ENCODE measurements around the gene DENND4A.

The DENND4A gene

DNA sequence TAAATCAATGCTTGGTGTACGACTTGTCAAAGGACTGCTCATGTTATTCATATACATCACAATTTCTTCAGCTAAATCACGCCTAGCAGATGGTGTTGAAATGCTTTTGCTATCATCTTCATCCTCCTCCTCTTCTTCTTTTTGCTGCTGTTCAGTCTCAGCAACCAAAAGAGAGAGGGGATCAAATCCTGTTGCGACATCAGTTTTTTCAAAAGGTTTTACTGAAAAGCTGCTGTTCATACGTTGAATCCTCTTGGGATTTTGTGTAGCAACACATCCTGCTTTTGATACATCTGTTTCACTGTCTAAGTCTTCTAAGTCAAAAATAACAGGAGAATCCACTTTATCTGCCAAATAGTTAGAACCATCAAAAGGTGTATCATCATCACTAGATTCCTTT lies 101.3 kb downstream of the DENND4A start:
- no peak overlapping the region for H3K27ac ChIP-seq (ENCODE audit: low read depth, low read length)
- no peaks in the 10 kb centered on the region for H3F3A ChIP-seq (ENCODE audit: control insufficient read depth, insufficient read depth)
- no peaks in the 10 kb centered on the region for H3K79me2 ChIP-seq (ENCODE audit: control insufficient read depth, low read length)
- H3K27me3 ChIP-seq (ENCODE audit: control insufficient read depth, low read length): no peaks in the 10 kb centered on the region
- H3K9me3 ChIP-seq (ENCODE audit: control insufficient read depth, insufficient read depth, low read length): no peaks in the 10 kb centered on the region
- H3K36me3 ChIP-seq (ENCODE audit: control insufficient read depth, low read length): peaks cover 93% of the 10 kb centered on the region
- no peaks in the 10 kb centered on the region for H4K20me1 ChIP-seq (ENCODE audit: control insufficient read depth, insufficient read depth, low read depth, low read length)
- H3K9me2 ChIP-seq (replicated peaks; ENCODE audit: control insufficient read depth, low read length): no peaks in the 10 kb centered on the region
- H3K4me1 ChIP-seq (ENCODE audit: control insufficient read depth, low read length): peaks cover 51% of the 10 kb centered on the region
- no peak overlapping the region for H3K4me3 ChIP-seq (ENCODE audit: low read length)
- H3K4me2 ChIP-seq (ENCODE audit: low read length): no peak overlapping the region
- TF ChIP-seq, protein P1, sequence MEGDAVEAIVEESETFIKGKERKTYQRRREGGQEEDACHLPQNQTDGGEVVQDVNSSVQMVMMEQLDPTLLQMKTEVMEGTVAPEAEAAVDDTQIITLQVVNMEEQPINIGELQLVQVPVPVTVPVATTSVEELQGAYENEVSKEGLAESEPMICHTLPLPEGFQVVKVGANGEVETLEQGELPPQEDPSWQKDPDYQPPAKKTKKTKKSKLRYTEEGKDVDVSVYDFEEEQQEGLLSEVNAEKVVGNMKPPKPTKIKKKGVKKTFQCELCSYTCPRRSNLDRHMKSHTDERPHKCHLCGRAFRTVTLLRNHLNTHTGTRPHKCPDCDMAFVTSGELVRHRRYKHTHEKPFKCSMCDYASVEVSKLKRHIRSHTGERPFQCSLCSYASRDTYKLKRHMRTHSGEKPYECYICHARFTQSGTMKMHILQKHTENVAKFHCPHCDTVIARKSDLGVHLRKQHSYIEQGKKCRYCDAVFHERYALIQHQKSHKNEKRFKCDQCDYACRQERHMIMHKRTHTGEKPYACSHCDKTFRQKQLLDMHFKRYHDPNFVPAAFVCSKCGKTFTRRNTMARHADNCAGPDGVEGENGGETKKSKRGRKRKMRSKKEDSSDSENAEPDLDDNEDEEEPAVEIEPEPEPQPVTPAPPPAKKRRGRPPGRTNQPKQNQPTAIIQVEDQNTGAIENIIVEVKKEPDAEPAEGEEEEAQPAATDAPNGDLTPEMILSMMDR (IDR thresholded peaks at IDR 0.05; ENCODE audit: low read depth, low read length, poor library complexity, severe bottlenecking): no peak
- TF ChIP-seq EZH2phosphoT487 (IDR thresholded peaks at IDR 0.05; ENCODE audit: borderline replicate concordance, low read length): no peak

DNA sequence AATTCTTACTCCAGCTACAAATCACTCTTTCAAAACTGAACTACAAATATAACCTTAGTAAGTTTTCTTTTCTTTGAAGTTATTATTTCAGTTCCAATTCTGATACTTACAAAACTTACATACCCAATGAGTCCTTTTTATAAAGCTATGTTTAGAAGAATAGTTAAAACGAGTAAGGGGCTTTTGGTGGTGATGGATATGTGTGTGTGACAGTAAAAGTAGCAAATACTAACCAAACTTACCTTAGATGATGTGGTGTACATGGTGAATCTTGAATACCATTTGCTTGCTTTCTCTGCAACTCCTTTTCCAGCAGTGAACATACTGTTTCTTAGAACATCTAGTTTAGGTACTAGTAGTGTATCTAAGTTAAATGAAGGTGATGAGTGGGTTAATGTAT lies 101.9 kb downstream of the DENND4A start:
- no peaks in the 10 kb centered on the region for H3F3A ChIP-seq (ENCODE audit: control insufficient read depth, insufficient read depth)
- no peak overlapping the region for H3K4me2 ChIP-seq (ENCODE audit: low read length)
- no peak overlapping the region for H3K4me3 ChIP-seq (ENCODE audit: low read length)
- no peaks in the 10 kb centered on the region for H3K79me2 ChIP-seq (ENCODE audit: control insufficient read depth, low read length)
- no peaks in the 10 kb centered on the region for H3K9me3 ChIP-seq (ENCODE audit: control insufficient read depth, insufficient read depth, low read length)
- H3K4me1 ChIP-seq (ENCODE audit: control insufficient read depth, low read length): peaks cover 51% of the 10 kb centered on the region
- peaks cover 91% of the 10 kb centered on the region for H3K36me3 ChIP-seq (ENCODE audit: control insufficient read depth, low read length)
- H3K27me3 ChIP-seq (ENCODE audit: control insufficient read depth, low read length): no peaks in the 10 kb centered on the region
- no peak for TF ChIP-seq EZH2phosphoT487 (IDR thresholded peaks at IDR 0.05; ENCODE audit: borderline replicate concordance, low read length)
- TF ChIP-seq, protein P1 (IDR thresholded peaks at IDR 0.05; ENCODE audit: low read depth, low read length, poor library complexity, severe bottlenecking): no peak
- no peaks in the 10 kb centered on the region for H3K9me2 ChIP-seq (replicated peaks; ENCODE audit: control insufficient read depth, low read length)
- no peaks in the 10 kb centered on the region for H4K20me1 ChIP-seq (ENCODE audit: control insufficient read depth, insufficient read depth, low read depth, low read length)
- no peak overlapping the region for H3K27ac ChIP-seq (ENCODE audit: low read depth, low read length)

DNA sequence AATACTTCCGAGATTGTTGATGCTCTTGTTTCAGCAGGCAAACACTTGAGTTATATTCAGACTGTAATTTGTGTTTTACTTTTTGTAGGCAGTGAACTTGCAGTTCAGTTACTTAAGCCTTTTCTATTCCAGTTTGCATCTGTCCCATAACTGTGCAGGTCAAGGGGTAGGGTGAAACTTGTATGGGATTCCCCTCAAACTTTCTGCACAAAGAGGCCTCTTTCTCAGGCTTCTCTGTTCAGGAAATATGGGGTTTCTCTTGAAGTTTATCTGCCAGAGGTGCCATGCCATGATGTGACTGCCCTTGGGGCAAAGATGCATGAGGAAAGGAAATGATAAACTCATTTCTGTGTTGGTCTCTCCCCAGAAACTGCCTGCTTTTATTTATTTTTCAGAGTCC lies 103.6 kb downstream of the DENND4A start:
- Histone ChIP-seq H4K20me1 (ENCODE audit: control insufficient read depth, insufficient read depth, low read depth, low read length) (no peaks in the 10 kb centered on the region), H3K4me3 (ENCODE audit: low read length) (no peak overlapping the region), H3K27me3 (ENCODE audit: control insufficient read depth, low read length) (no peaks in the 10 kb centered on the region), H3K9me2 (replicated peaks; ENCODE audit: control insufficient read depth, low read length) (no peaks in the 10 kb centered on the region), H3K36me3 (ENCODE audit: control insufficient read depth, low read length) (peaks cover 87% of the 10 kb centered on the region), H3F3A (ENCODE audit: control insufficient read depth, insufficient read depth) (no peaks in the 10 kb centered on the region), H3K9me3 (ENCODE audit: control insufficient read depth, insufficient read depth, low read length) (no peaks in the 10 kb centered on the region), H3K4me2 (ENCODE audit: low read length) (no peak overlapping the region), H3K4me1 (ENCODE audit: control insufficient read depth, low read length) (peaks cover 51% of the 10 kb centered on the region), H3K79me2 (ENCODE audit: control insufficient read depth, low read length) (no peaks in the 10 kb centered on the region), H3K27ac (ENCODE audit: low read depth, low read length) (no peak overlapping the region)
- TF ChIP-seq, protein P1 (IDR thresholded peaks at IDR 0.05; ENCODE audit: low read depth, low read length, poor library complexity, severe bottlenecking): no peak
